K562 (cell line): ENCODE data around the gene TMEM33. TPM values are rescaled to one million over a fixed set of nuclear protein-coding genes. Genes with fewer than 3 reads are reported as not detected.

Experiments used
- ATAC-seq: fragments of 200-7000 bp; cut with Tn5 transposase; 3 replicates; pipeline ENCODE4 v1.9.1; 2020; ENCODE audit warnings: moderate library complexity
- BruUV-seq: library from RNA; stranded (reverse); fragments of 400-500 nt; replicated peaks from 2 replicates; lab custom pipeline; 2021; lab: Mats Ljungman, UMichigan
- CTCF ChIA-PET: fragments of 300-600 bp; formaldehyde crosslinking; extraction: SDS; loops from one replicate; lab custom pipeline; 2021; ENCODE audit warnings: low intra/inter-chr PET ratio; lab: Yijun Ruan, JAX
- POLR2A ChIA-PET: fragments of 300-600, 350-650 bp; sonication (Branson Sonifier 250); formaldehyde crosslinking; extraction: SDS; loops from one replicate; lab custom pipeline; 2021; ENCODE audit warnings: antibody characterized with exemption, inconsistent platforms; lab: Yijun Ruan, JAX
- DNase-seq, 4 experiments: peaks; one replicate each; pipeline versions ENCODE4 v3.0.0 to v3.0.0-alpha.2; 2011 to 2018; ENCODE audit warnings: low spot score in 3 of 4, mixed read lengths in 3 of 4; ENCODE audit errors: extremely low read depth in 1 of 4
- FAIRE-seq: peaks from 2 replicates; lab custom pipeline; 2011; peaks lifted over from hg19 to GRCh38; lab: Jason Lieb, UNC
- H2AFZ ChIP-seq: 2 replicates; pipeline ENCODE4 v1.6.0; 2011; ENCODE audit warnings: low read depth, low read length, control low read depth, inconsistent platforms
- H3K27ac ChIP-seq: fragments of 200-600 bp; 3 replicates; pipeline ENCODE4 v1.8.0; 2011; ENCODE audit warnings: low read depth, mild to moderate bottlenecking, control low read depth, inconsistent platforms, low read length, moderate library complexity, mixed read lengths; ENCODE audit errors: extremely low read depth
- H3K27me3 ChIP-seq, 2 experiments: fragments of 300-600 bp in 1 of 2; 2 replicates in 1 of 2; 3 replicates in 1 of 2; pipeline versions ENCODE4 v1.6.0 to v1.8.0; 2011; ENCODE audit warnings: inconsistent platforms in 2 of 2, low read length in 2 of 2, mild to moderate bottlenecking in 1 of 2, mixed read lengths in 1 of 2, moderate library complexity in 1 of 2; ENCODE audit not compliant: control insufficient read depth in 2 of 2, insufficient read depth in 2 of 2
- H3K36me3 ChIP-seq: fragments of 300-600 bp; 3 replicates; pipeline ENCODE4 v1.8.0; 2011; ENCODE audit warnings: mild to moderate bottlenecking, low read length, inconsistent platforms; ENCODE audit not compliant: control insufficient read depth, insufficient read depth
- H3K4me1 ChIP-seq, 2 experiments: fragments of 200-600 bp in 1 of 2; replicated peaks in 1 of 2; 2 replicates in 1 of 2; 3 replicates in 1 of 2; pipeline versions ENCODE4 v1.5.1 to v1.8.0; 2011; ENCODE audit warnings: inconsistent platforms in 2 of 2, low read length in 2 of 2, mild to moderate bottlenecking in 1 of 2, mixed read lengths in 1 of 2, moderate library complexity in 1 of 2; ENCODE audit not compliant: control insufficient read depth in 2 of 2, insufficient read depth in 2 of 2
- H3K4me2 ChIP-seq: 2 replicates; pipeline ENCODE4 v1.6.1; 2011; ENCODE audit warnings: low read length, control low read depth, inconsistent platforms, mixed read lengths; ENCODE audit not compliant: insufficient read depth
- H3K4me3 ChIP-seq: fragments of 200-600 bp; sonication (generic), shearing (Covaris generic); 2 replicates; pipeline ENCODE4 v1.5.1; 2016; ENCODE audit warnings: control low read depth, inconsistent platforms
- H3K79me2 ChIP-seq: fragments of 200-600 bp; 3 replicates; pipeline ENCODE4 v1.8.0; 2011; ENCODE audit warnings: low read length, inconsistent platforms; ENCODE audit not compliant: control insufficient read depth, insufficient read depth
- H3K9ac ChIP-seq, 2 experiments: 2 replicates each; pipeline versions ENCODE4 v1.6.0 to v1.6.1; 2011; ENCODE audit warnings: low read depth in 2 of 2, low read length in 2 of 2, control low read depth in 1 of 2, inconsistent platforms in 1 of 2, mild to moderate bottlenecking in 1 of 2, mixed read lengths in 1 of 2; ENCODE audit not compliant: insufficient read depth in 1 of 2
- H3K9me1 ChIP-seq: one replicate; pipeline ENCODE4 v1.6.0; 2011; ENCODE audit warnings: inconsistent platforms, mild to moderate bottlenecking, low read length, moderate library complexity; ENCODE audit not compliant: control insufficient read depth, insufficient read depth
- H3K9me3 ChIP-seq: replicated peaks from 2 replicates; pipeline ENCODE4 v1.5.1; 2011; ENCODE audit warnings: low read depth, low read length, inconsistent platforms; ENCODE audit not compliant: control insufficient read depth, insufficient read depth
- H4K20me1 ChIP-seq: replicated peaks from 2 replicates; pipeline ENCODE4 v1.6.1; 2011; ENCODE audit warnings: low read length, inconsistent platforms, mixed read lengths; ENCODE audit not compliant: control insufficient read depth, insufficient read depth
- IRF9 ChIP-seq: fragments of 450-650 bp; IDR thresholded peaks from 2 replicates; pipeline ENCODE4 v1.6.1; 2016; ENCODE audit warnings: missing biosample characterization, missing genetic modification characterization
- SP1 ChIP-seq: sonication (generic); formaldehyde crosslinking; IDR thresholded peaks from 2 replicates; pipeline ENCODE4 v1.8.1; 2022; ENCODE audit warnings: mild to moderate bottlenecking, missing genetic modification reagents
- TRIM24 ChIP-seq, 2 experiments: fragments of 450-650 bp; IDR thresholded peaks; 2 replicates each; pipeline ENCODE4 v1.6.1; 2016
- WGBS: fragments of 100-300 bp; shearing (Covaris generic); methylation state at CpG from one replicate; pipeline ENCODE4 v1.1.6; 2016; ENCODE audit warnings: low coverage, mixed read lengths; ENCODE audit not compliant: insufficient coverage; ENCODE audit errors: missing lambda C conversion rate; 5-methylcytosine and 5-hydroxymethylcytosine counted together
- in situ Hi-C: fragments of 300-500 bp; cut with MboI; formaldehyde crosslinking; loops from 4 replicates; pipeline ENCODE4 v1.15.0; 2018; ENCODE audit warnings: inconsistent platforms, mixed read lengths
- intact Hi-C: fragments of 100-400 bp; cut with micrococcal nuclease; formaldehyde crosslinking; loops from 2 replicates; pipeline ENCODE4 v1.14.2; 2022
- polyA plus RNA-seq, 8 experiments: library from polyadenylated mRNA; depleted of rRNA in 4 of 8; stranded (reverse) in 5 of 8; unstranded in 3 of 8; fragments of >200 nt; fragmentation: Nextera tagmentation in 2 of 8; fragmentation: Illumina TruSeq in 1 of 8; extraction: Ambion mirVana in 2 of 8; extraction: Trizol in 1 of 8; gene quantifications; 2 replicates each; pipeline versions ENCODE4 v1.2.1 to v1.2.3, GENCODE V29; 2011 to 2014; ENCODE audit warnings: inconsistent platforms in 1 of 8, missing spikeins in 1 of 8
- total RNA-seq, 7 experiments: library from RNA; depleted of rRNA in 6 of 7; stranded (reverse); fragments of >200 nt in 6 of 7; fragmentation: Illumina TruSeq in 2 of 7; extraction: Trizol in 2 of 7; gene quantifications; 2 replicates each; pipeline versions ENCODE4 v1.2.1 to v1.2.3, GENCODE V29; 2011 to 2021; ENCODE audit warnings: low replicate concordance in 1 of 7
- TF ChIP-seq, protein P1 (sequence below): sonication (generic); formaldehyde crosslinking; IDR thresholded peaks from 2 replicates; pipeline ENCODE4 v1.8.1; 2022; ENCODE audit warnings: missing genetic modification reagents

TMEM33 gene
- total and polyA plus RNA-seq, 9 of the 15 experiments (the other 6 are each of a cell fraction or from before 2014, with no cell fraction given): 16.8 to 85.9 (median 67.9) TPM

DNA sequence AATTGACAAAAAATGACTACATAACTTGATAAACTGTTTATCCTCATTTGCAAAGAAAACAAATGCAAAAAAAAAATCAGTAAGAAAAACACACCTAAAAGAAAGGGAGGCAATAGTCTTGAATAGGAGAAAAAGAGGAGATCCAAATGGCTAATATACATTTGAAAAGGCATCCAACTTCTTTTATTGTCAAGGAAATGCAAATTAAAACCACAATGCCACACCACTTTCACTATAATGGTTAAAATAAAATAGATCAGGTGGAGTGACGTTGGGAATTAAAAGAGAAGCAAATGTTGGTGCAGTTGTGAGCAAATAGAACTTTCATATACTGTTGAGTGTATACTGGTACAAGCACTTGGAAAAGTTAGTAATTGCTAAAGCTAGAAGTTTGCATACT lies 49.9 kb downstream of the TMEM33 start:
- H3K27me3 ChIP-seq: no peaks in the 10 kb centered on the region
- no peak for ATAC-seq
- no peak overlapping the region for H3K27ac ChIP-seq
- WGBS: 6% methylated on average over 1 of the region's 1 CpG
- H3K9ac ChIP-seq: no peak overlapping the region
- no peak for FAIRE-seq
- no peak for DNase-seq
- ChIA-PET CTCF (no interaction called here), POLR2A (no interaction called here)
- no peak overlapping the region for H3K4me2 ChIP-seq
- no peaks in the 10 kb centered on the region for H3K36me3 ChIP-seq
- peaks cover 2% of the 10 kb centered on the region; the same call in 1 of the 2 replicates for H3K9me3 ChIP-seq
- in situ Hi-C loops: no loop called here
- BruUV-seq: no TSS peak
- no peak for TF ChIP-seq IRF9 (tag)
- no peak for TF ChIP-seq TRIM24 (IDR thresholded peaks at IDR 0.05)
- no peak for TF ChIP-seq SP1 (CRISPR knock-in tag)
- TF ChIP-seq, protein P1, sequence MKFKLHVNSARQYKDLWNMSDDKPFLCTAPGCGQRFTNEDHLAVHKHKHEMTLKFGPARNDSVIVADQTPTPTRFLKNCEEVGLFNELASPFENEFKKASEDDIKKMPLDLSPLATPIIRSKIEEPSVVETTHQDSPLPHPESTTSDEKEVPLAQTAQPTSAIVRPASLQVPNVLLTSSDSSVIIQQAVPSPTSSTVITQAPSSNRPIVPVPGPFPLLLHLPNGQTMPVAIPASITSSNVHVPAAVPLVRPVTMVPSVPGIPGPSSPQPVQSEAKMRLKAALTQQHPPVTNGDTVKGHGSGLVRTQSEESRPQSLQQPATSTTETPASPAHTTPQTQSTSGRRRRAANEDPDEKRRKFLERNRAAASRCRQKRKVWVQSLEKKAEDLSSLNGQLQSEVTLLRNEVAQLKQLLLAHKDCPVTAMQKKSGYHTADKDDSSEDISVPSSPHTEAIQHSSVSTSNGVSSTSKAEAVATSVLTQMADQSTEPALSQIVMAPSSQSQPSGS (CRISPR knock-in tag): no peak
- TF ChIP-seq, all 486 proteins: peak for 0
- Histone ChIP-seq H3K4me1 (no peaks in the 10 kb centered on the region), H4K20me1 (no peaks in the 10 kb centered on the region), H3K4me3 (no peak overlapping the region), H3K9me1 (no peaks in the 10 kb centered on the region), H2AFZ (no peak overlapping the region), H3K79me2 (peaks cover 7% of the 10 kb centered on the region; the same call in 1 of the 3 replicates)
- intact Hi-C loops: no loop called here
